ENCODE results near the gene PSORS1C2.

DNA sequence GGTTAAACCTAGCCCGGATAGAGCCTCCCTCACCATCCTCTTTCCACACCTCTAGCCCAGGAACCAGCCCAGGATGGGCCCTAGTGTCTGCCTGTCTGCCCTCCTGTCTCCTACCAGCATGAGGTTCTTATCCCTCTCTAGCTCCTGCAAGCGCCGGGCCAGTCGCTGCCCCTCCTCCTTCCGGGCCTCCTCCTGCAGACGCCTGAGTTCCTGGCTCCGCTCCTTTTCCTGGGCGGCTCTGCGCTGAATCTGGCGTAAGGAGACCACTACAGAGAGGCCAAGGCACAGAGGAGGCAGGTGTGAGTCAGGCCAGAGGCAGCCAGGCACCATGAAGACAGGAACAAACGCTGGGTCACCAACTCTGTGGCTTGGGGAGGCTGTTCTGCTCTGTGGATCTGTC is 4.3 kb upstream of the PSORS1C2 start:
- TF ChIP-seq PAX5 (IDR thresholded peaks at IDR 0.05; ENCODE audit: insufficient read depth, low read length, severe bottlenecking) (no peak), TAF1 (IDR thresholded peaks at IDR 0.05; ENCODE audit: low read depth, low read length) (no peak), POLR2AphosphoS5 (IDR thresholded peaks at IDR 0.05; ENCODE audit: low read depth, low read length) (no peak), POLR2A (IDR thresholded peaks at IDR 0.05; ENCODE audit: low read depth, low read length) (no peak), POU2F2 (IDR thresholded peaks at IDR 0.05; ENCODE audit: low read depth, low read length) (no peak)
